HG03432 (cell line): ENCODE measurements around the gene TGIF1.

Experiments used
- ATAC-seq: cut with Tn5 transposase; IDR thresholded peaks from one replicate; pipeline ENCODE4 v1.9.1; 2021; ENCODE audit warnings: mild to moderate bottlenecking, moderate library complexity; ENCODE audit not compliant: unreplicated experiment

TGIF1 gene

GRCh38 chr18:3429121-3429520 lies 20.9 kb upstream of the TGIF1 start:
- no peak for ATAC-seq

GRCh38 chr18:3434685-3435084 lies 15.3 kb upstream of the TGIF1 start:
- no peak for ATAC-seq

GRCh38 chr18:3440341-3440740 lies 9.6 kb upstream of the TGIF1 start:
- ATAC-seq = no peak

- ATAC-seq = no peak
Observed at GRCh38 chr18:3441290-3441689, 8.7 kb upstream of the TGIF1 start.

- no peak for ATAC-seq
Observed at GRCh38 chr18:3442919-3443318, 7.1 kb upstream of the TGIF1 start.

- ATAC-seq = no peak
Observed at GRCh38 chr18:3444296-3444695, 5.7 kb upstream of the TGIF1 start.

GRCh38 chr18:3444954-3445353 lies 5.0 kb upstream of the TGIF1 start:
- no peak for ATAC-seq

- ATAC-seq = no peak
Observed at GRCh38 chr18:3447068-3447894, 2.7 kb upstream of the TGIF1 start.

GRCh38 chr18:3447895-3448837 lies 1.8 kb upstream of the TGIF1 start:
- peak; percentile 72 for ATAC-seq

GRCh38 chr18:3448838-3449511 lies 997 bp upstream of the TGIF1 start:
- peak; percentile 50 for ATAC-seq

- peak; percentile 10 for ATAC-seq
Observed at GRCh38 chr18:3449512-3450011, 410 bp upstream of the TGIF1 start.

- ATAC-seq = no peak
Observed at GRCh38 chr18:3450799-3451182, 819 bp downstream of the TGIF1 start.

- ATAC-seq = no peak
Observed at GRCh38 chr18:3451183-3451988, 1.4 kb downstream of the TGIF1 start.

- no peak for ATAC-seq
Observed at GRCh38 chr18:3451989-3452749, 2.2 kb downstream of the TGIF1 start.

- ATAC-seq = no peak
Observed at GRCh38 chr18:3452750-3453539, 3.0 kb downstream of the TGIF1 start.

- ATAC-seq = no peak
Observed at GRCh38 chr18:3453540-3454364, 3.8 kb downstream of the TGIF1 start.

- ATAC-seq = no peak
Observed at GRCh38 chr18:3454365-3455089, 4.6 kb downstream of the TGIF1 start.
